Measurements from ENCODE around the gene NCOA1.
"Not testable (repeated sequence)": the region's sequence is repeated elsewhere in the genome, so short reads cannot be mapped to it uniquely, and the experiment has no call there.

The NCOA1 gene

DNA sequence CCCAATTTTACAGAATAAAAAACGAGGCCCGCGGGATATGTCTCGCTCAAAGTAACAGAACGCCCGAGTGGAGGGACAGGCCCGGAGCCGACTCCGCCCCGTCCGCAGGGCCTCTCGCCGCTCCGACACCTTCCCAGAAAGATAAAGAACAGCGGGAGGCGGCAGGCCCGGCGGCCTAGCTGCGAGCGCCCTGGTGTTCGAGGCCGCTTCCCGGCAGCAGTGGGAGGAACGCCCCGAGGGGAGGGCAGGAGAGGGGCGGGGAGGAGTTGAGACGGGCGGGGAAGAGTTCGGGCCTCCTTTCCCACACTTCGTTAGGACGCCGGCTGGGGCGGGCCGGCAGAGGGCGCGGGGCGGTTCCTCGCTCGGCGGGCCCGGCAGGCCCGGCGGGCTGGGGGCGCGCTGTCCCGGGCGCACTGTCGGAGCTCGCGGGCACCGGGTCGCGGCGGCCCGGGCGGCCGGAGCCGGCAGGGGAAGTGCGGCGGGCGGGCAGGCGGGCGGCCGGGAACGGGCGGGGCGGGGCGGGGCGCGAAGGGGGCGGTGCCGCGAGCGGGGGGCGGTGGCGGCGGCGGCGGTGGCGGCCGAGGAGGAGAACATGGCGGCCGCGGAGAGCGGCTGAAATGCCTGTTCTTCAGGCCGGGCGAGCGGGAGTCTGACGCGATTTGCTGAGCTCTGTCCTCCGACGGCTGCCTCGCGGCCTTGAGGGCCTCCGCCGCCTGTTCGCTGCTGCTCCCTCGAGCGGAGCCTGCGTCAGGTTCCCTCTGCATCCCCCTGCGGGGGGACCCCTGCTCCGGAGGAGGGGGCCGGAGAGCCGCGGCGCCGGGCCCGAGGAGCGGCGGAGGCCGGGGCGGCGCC lies at the start of gene NCOA1:
NCOA1 (plus strand) TSS at position 565 of the 852 bp plus-strand sequence. CDS start 167,424 bp downstream, outside the sequence.
- peak; percentile 90 to 92 for DNase-seq

GRCh38 chr2:24448797-24449196 lies 42.3 kb upstream of the NCOA1 start:
- peak; percentile 81 to 88 for DNase-seq

- no peak for DNase-seq
These were observed 41.7 kb upstream of the NCOA1 start for GRCh38 chr2:24449344-24449743.

DNA sequence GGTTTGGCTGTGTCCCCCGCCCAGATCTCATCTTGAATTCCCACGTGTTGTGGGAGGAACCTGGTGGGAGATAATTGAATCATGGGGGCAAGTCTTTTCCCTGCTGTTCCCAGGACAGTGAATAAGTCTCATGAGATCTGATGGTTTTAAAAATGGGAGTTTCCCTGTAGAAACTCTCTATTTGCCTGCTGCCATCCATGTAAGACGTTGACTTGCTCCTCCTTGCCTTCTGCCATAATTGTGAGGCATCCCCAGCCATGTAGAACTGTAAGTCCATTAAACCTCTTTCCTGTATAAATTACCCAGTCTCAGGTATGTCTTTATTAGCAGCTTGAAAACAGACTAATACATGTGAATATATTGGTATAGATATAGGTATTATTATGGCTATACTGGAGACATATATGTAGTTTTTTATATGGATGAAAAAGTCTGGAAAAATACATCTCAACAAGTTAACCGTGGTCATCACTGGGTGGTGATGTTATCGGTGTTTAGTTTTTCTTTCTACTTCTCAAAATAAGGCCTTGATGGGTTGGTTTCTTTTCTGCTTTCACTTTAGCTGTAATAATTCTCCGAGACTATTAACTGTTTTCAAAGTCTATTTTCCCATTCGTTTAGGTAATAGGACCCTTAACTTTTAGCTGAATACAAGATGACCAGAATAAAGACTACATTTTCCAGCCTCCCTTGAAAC lies 39.1 kb upstream of the NCOA1 start:
- DNase-seq, result no peak

DNA sequence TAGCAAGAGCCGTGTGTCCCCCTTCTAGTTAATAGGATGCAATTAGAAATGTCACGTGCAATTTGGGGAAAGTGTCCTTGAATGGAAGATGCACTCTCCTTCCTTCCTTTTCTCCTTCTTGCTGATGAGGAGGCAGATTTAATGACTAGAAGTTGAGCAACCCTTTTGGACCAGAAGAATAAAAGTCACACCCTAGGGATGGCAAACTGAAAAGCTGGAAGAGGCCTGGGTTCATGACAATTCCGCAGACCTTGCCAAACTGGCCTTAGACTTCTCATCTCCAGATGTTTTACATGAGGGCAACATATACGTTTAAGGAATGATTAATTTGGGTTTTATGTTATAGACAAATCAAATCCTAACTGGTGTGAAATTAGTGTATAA lies 38.6 kb upstream of the NCOA1 start:
- no peak for DNase-seq

- no peak for DNase-seq
These were observed 37.5 kb upstream of the NCOA1 start for GRCh38 chr2:24453379-24454073.

GRCh38 chr2:24454294-24454693 lies 36.8 kb upstream of the NCOA1 start:
- DNase-seq, result no peak

- DNase-seq, result peak; percentile 21 to 27
These were observed 34.2 kb upstream of the NCOA1 start for GRCh38 chr2:24456599-24457556.

DNA sequence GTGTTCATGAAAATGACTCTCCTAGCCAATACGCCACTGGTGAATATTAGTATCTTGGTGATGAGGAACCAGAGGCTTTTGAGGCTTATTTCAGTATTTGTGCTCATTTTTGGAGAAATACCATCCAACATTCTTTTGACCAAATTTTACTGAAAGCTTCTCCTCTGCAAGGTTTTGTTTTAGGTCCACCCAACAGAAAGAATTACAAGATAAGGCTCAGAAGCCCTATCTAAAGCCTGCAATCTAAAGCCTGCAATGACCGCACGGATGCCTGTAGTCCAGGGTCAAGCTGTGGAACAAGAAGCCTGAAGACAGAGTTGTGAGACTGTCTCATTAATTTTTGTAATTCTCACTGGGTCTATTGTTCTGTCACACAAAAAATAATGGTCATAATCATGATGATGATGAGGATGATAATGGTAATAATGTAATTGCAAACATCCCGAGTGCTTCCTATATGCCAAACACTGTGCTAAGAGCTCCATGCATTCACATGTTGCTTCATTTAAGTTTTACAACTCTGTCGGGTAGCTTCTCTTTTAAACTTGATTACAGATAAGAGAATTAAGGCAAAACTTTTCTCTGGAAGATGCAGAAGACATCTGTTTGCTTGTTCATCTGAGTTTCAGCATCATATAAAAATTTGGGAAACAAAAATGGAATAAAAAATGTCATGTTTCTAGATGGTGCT lies 33.2 kb upstream of the NCOA1 start:
- DNase-seq, result no peak

DNA sequence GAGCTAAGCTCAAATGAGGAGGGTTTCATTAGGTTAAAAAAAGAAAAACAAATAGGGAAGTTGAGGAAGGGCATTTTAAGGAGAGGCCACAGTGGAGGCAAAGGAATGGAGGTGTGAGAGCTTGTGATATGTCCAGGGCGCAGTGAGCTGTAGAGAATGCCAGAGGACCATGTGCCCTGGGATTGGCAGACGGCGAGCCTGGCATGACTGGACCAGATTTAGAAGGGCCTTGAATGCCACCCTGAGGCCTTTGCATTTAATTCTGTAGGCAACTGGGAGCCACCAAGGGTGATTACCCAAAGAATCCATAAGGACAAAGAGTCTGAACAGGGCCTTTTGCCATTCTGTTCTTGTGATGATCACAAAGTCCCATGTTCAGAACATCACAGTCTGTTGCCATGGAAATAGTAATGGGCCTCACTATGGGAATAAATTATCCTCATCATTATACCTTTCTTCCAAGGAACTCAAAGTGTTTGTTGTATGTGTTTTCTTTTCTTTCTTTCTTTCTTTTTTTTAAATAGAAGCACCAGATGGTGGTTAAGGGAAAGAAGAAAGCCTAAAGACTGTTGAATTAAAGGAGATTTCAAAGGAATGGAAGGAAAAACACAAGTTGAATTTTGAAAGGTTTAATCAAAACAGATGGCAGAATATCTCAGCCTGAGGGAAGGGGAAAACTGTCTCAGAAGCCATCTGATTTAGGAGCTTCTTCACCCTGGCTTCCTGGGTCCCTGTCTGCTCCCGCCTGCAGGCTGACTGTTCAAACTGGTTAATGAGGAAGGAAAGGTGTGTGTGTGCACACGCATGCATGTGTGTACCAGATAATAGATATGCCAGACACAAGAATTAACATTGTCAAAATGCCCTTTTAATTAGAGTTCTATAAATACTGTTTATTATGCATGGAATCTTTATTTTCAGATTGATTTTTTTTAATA lies 31.6 kb upstream of the NCOA1 start:
- no peak for DNase-seq

DNA sequence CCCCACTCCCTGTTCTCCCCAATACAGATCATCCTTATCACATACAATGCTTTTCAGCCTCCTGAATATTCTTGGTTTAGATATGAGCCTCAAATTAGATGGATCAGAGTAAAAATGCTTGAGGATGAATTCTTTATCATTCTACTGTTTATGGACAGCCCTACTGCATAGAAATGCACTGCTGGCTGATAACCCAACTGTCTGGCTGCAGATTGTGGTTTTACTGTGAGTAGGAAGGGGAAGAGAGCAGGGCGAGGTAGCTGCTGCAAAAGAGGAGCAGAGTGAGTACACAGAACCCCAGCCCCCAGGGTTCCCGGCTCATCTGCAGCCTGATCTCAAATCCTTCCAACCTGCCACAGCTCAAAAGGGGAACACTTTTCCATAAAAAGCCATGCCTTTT lies 29.4 kb upstream of the NCOA1 start:
- peak; percentile 78 to 80 for DNase-seq

DNA sequence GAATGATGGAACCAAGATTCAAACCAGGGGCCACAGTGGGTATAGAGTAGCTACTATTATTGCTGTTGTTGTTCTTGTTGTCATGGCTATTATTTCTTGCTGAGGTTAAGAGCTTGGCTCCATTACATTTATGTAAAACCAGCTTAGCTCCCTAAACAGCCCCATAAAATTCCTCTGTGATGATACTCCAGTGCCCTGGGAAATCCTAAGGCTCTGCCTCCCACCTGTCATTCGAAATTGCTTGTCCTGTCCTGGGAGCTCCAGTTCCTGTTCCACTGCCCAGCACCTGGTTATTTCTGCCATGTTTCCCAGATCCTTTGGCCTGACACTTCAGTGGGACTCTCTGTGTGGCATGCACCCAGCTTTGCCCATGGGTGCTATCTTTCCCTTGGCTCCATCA lies 27.8 kb upstream of the NCOA1 start:
- no peak for DNase-seq

DNA sequence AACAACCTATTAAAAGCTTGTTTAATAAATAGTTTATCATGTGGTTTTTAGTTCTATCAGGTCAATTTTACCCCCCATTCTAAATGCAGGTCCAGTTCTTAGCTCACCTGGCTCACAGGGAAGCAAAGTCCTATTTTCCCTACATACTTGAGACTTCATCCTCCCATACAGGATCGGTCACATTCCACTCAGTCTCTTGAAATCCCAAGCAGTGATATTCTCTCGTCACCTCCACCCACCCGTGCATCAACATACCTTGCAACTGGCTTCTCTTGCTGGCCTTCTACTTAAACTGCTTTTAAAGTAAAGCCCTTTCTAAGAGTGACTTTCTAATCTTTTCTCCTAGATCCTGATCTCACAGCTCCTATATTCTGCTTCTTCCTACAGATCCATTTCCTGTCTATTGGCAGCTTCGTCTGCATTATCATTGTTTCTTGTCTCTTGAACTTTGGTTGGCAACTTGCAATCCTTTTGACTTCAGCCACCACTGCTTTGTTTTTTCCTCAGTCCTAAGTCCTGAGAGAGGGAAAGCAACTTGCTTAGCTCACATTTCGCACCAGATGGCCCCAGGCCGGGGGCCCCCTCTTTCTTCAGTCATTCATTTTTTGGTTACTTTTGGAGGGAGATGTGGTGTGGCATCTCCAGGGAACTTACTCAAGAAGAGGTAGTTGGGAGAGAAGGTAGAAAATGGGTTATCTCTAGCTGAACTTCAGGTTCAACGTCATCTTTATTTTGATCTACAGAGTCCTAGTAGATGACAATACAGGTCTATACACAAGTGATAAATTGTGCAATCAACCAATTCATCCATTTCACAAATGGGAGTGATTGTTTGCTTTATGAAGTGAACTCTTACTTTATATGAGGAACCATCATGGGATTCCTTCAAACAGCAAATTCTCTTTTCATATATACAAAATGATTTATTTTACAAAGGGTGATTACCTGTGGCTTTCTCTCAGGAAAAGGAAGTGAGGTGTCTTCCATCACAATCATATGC lies 23.9 kb upstream of the NCOA1 start:
- DNase-seq, result no peak

DNA sequence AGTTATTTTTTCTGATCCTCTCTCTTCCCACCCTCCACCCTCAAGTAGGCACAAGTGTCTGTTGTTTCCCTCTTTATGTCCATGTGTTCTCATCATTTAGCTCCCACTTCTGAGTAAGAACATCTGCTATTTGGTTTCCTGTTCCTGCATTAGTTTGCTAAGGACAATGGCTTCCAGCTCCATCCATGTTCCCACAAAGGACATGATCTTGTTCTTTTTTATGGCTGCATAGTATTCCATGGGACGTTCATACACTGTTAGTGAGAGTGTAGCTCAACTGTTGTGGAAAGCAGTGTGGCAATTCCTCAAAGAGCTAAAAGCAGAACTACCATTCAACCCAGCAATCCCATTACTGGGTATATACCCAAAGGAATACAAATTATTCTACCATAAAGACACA lies 22.6 kb upstream of the NCOA1 start:
- DNase-seq, result not testable (repeated sequence)

GRCh38 chr2:24469148-24469650 lies 21.9 kb upstream of the NCOA1 start:
- no peak for DNase-seq

- DNase-seq, result peak; percentile 35 to 47
These were observed 19.4 kb upstream of the NCOA1 start for GRCh38 chr2:24471662-24472061.

- DNase-seq, result no peak
These were observed 18.6 kb upstream of the NCOA1 start for GRCh38 chr2:24472416-24472815.

DNA sequence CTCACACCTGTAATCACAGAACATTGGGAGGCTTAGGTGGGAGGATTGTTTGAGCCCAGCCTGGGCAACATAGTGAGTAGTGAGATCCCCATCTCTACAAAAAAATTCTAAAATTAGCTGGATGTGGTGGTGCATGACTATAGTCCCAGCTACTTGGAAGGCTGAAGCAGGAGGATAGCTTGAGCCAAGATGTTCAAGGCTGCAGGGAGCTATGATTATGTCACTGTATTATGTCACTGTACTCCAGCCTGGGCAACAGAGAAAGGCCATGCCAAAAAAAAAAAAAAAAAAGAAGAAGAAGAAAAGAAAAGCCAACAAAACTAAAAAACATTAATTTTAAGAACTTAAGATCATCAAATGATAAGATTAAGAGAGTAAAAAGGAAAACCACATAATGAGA lies 17.4 kb upstream of the NCOA1 start:
- no peak for DNase-seq

DNA sequence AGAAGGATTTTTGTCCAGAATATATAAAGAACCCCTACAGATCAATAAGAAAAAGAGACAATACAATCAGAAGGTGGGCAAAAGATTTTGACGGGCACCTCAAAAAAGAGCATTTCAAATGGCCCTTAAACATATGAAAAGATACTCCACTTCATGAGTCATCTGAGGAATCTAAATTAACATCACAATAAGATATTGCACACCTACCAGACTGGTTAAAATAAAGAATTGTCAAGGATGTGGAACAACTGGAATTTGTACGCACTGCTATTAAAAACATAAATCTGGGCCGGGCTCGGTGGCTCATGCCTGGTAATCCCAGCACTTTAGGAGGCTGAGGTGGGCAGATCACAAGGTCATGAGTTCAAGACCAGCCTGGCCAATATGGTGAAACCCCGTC lies 17.0 kb upstream of the NCOA1 start:
- no peak for DNase-seq

Measured in Kasumi-1 (cell line).